Gastroesophageal sphincter (tissue), 4 donors: ENCODE results near the gene WDR18. TPM values are rescaled to one million over a fixed set of nuclear protein-coding genes. Genes with fewer than 3 reads are reported as not detected.

Source experiments
- ATAC-seq: fragments of 150-250 bp; one replicate; pipeline ENCODE4 v1.9.1; 2016; ENCODE audit warnings: mild to moderate bottlenecking, moderate library complexity
- H3K27ac ChIP-seq, 4 donors: fragments of 200-600 bp; sonication (generic) in 3 of 4; 1 replicate in 3 of 4; 2 replicates in 1 of 4; pipeline ENCODE4 v1.5.1; 2016 to 2019
- H3K27me3 ChIP-seq: fragments of 200-600 bp; sonication (generic); one replicate; pipeline ENCODE4 v1.5.1; 2019
- H3K36me3 ChIP-seq, 2 donors: fragments of 200-600 bp; sonication (generic); one replicate each; pipeline ENCODE4 v1.5.1; 2019; ENCODE audit warnings: control low read depth in 1 of 2
- H3K4me1 ChIP-seq, 3 donors: fragments of 200-600 bp; sonication (generic); 1 replicate in 2 of 3; 2 replicates in 1 of 3; pipeline ENCODE4 v1.5.1; 2016 to 2019; ENCODE audit warnings: control low read depth in 2 of 3
- H3K4me3 ChIP-seq, 2 donors: fragments of 200-600 bp; sonication (generic); one replicate each; pipeline ENCODE4 v1.5.1; 2019; ENCODE audit warnings: mild to moderate bottlenecking in 1 of 2, moderate library complexity in 1 of 2
- H3K9me3 ChIP-seq, 3 donors: fragments of 200-600 bp; sonication (generic); one replicate each; pipeline ENCODE4 v1.5.1; 2017 to 2019; ENCODE audit warnings: control low read depth in 2 of 3
- CTCF ChIP-seq, 4 experiments: fragments of 200-600 bp in 2 of 4; fragments of 450-650 bp in 2 of 4; sonication (generic) in 1 of 4; IDR thresholded peaks; one replicate each; pipeline ENCODE4 v1.5.1; 2017 to 2019; ENCODE audit warnings: antibody characterized with exemption in 4 of 4, mild to moderate bottlenecking in 2 of 4, moderate library complexity in 2 of 4
- EP300 ChIP-seq: sonication (generic); formaldehyde crosslinking; IDR thresholded peaks from one replicate; pipeline ENCODE4 v1.6.1; 2017; ENCODE audit warnings: antibody characterized with exemption, mild to moderate bottlenecking
- POLR2A ChIP-seq, 2 donors: fragments of 450-650 bp; IDR thresholded peaks; one replicate each; pipeline ENCODE4 v1.6.1; 2017; ENCODE audit warnings: antibody characterized with exemption in 2 of 2, mild to moderate bottlenecking in 2 of 2, moderate library complexity in 1 of 2
- POLR2AphosphoS5 ChIP-seq: sonication (generic); formaldehyde crosslinking; IDR thresholded peaks from one replicate; pipeline ENCODE4 v1.6.1; 2017; ENCODE audit warnings: antibody characterized with exemption
- WGBS, 2 donors: methylation state at CpG; one replicate each; pipeline ENCODE4 v1.1.5; 2018; ENCODE audit warnings: low coverage in 1 of 2; 5-methylcytosine and 5-hydroxymethylcytosine counted together
- total RNA-seq, 4 donors: library from RNA; depleted of rRNA; stranded (reverse); fragments of >200 nt; gene quantifications; one replicate each; pipeline ENCODE4 v1.1.0, GENCODE V29; 2016

WDR18 gene
- total RNA-seq, 4 donors from 2014 or later, result 7.2 to 43.9 (median 20.1) TPM

- peaks cover 0 to 4% of the 10 kb centered on the region in 2 donors for H3K36me3 ChIP-seq
- peak overlapping the region; percentile 1 to 48 for H3K4me3 ChIP-seq
- no peak for ATAC-seq
- no peaks in the 10 kb centered on the region for H3K27me3 ChIP-seq
- H3K27ac ChIP-seq, result peak overlapping the region in 3 of 4 donors; percentile 79 to 87 (median 84)
- 83 to 100% methylated on average over 1 to 8 of the region's 45 CpGs for WGBS, 2 donors
- H3K4me1 ChIP-seq, result peaks cover 0 to 28% (median 4%) of the 10 kb centered on the region in 3 donors
- TF ChIP-seq POLR2AphosphoS5 (no peak), CTCF (IDR thresholded peaks at IDR 0.05) (no peak), EP300 (no peak), POLR2A (IDR thresholded peaks at IDR 0.05) (no peak)
- H3K9me3 ChIP-seq, result no peaks in the 10 kb centered on the region
These were observed 42.6 kb upstream of the WDR18 start for GRCh38 chr19:941292-942132.

- Histone ChIP-seq H3K4me3 (no peak overlapping the region), H3K36me3 (peaks cover 0 to 4% of the 10 kb centered on the region in 2 donors), H3K4me1 (peaks cover 0 to 28% (median 4%) of the 10 kb centered on the region in 3 donors), H3K27me3 (no peaks in the 10 kb centered on the region), H3K9me3 (no peaks in the 10 kb centered on the region), H3K27ac (no peak overlapping the region)
- TF ChIP-seq EP300, result no peak
- no peak for ATAC-seq
- 88% methylated on average over 3 of the region's 32 CpGs; no CpG with 5 or more reads in 1 of the 2 donors for WGBS, 2 donors
These were observed 42.0 kb upstream of the WDR18 start for GRCh38 chr19:942133-942645.

GRCh38 chr19:943551-944170 is 40.5 kb upstream of the WDR18 start:
- WGBS, 2 donors, result 92 to 97% methylated on average over 5 to 6 of the region's 17 CpGs
- Histone ChIP-seq H3K9me3 (no peaks in the 10 kb centered on the region), H3K36me3 (peaks cover 0 to 9% of the 10 kb centered on the region in 2 donors), H3K4me1 (peaks cover 0 to 28% (median 4%) of the 10 kb centered on the region in 3 donors), H3K4me3 (no peak overlapping the region), H3K27me3 (no peaks in the 10 kb centered on the region), H3K27ac (no peak overlapping the region)
- no peak for ATAC-seq
- TF ChIP-seq POLR2AphosphoS5 (no peak), EP300 (no peak), CTCF (IDR thresholded peaks at IDR 0.05) (no peak), POLR2A (IDR thresholded peaks at IDR 0.05) (no peak)

- Histone ChIP-seq H3K27ac (no peak overlapping the region), H3K9me3 (no peaks in the 10 kb centered on the region), H3K36me3 (peaks cover 0 to 9% of the 10 kb centered on the region in 2 donors), H3K4me1 (peaks cover 0 to 28% (median 4%) of the 10 kb centered on the region in 3 donors), H3K27me3 (no peaks in the 10 kb centered on the region), H3K4me3 (no peak overlapping the region)
- TF ChIP-seq POLR2AphosphoS5 (no peak), CTCF (IDR thresholded peaks at IDR 0.05) (no peak), EP300 (no peak), POLR2A (IDR thresholded peaks at IDR 0.05) (no peak)
- no peak for ATAC-seq
- no CpG with 5 or more reads among the region's 27 CpGs for WGBS, 2 donors
These were observed 40.0 kb upstream of the WDR18 start for GRCh38 chr19:944171-944567.

- Histone ChIP-seq H3K4me1 (peaks cover 0 to 28% (median 4%) of the 10 kb centered on the region in 3 donors), H3K27ac (no peak overlapping the region), H3K9me3 (no peaks in the 10 kb centered on the region), H3K4me3 (no peak overlapping the region), H3K36me3 (peaks cover 0 to 9% of the 10 kb centered on the region in 2 donors), H3K27me3 (no peaks in the 10 kb centered on the region)
- TF ChIP-seq POLR2A (IDR thresholded peaks at IDR 0.05) (no peak), EP300 (no peak), POLR2AphosphoS5 (no peak), CTCF (IDR thresholded peaks at IDR 0.05) (no peak)
- WGBS, 2 donors, result 53 to 73% methylated on average over 3 to 17 of the region's 22 CpGs
- no peak for ATAC-seq
These were observed 39.4 kb upstream of the WDR18 start for GRCh38 chr19:944663-945241.
